ENCODE measurements around the gene DAAM2. TPM values are rescaled to one million over a fixed set of nuclear protein-coding genes. Genes with fewer than 3 reads are reported as not detected.

Gene DAAM2
- total RNA-seq, 2 experiments from 2014 or later, result not detected

DNA sequence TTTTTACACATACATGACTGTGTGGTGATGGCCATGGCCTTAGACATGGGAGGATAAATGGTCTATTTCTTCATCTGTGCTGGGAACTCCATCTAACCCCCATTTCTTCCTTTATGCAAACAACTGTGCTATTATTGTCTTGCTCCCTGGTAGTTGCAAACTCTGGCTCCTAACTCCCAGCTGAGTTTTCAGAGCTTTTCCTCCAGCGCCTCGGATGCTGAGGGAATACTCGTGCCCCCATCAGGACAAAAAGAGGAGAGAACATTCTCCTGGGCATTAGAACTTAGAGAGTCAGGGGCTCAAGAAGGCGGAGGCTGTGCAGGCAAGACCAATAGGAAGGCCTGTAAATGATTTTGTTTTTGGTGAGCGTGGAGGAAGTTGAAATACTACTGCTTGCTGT lies 2.1 kb downstream of the DAAM2 start:
- CTCF ChIA-PET, result no interaction called here

DNA sequence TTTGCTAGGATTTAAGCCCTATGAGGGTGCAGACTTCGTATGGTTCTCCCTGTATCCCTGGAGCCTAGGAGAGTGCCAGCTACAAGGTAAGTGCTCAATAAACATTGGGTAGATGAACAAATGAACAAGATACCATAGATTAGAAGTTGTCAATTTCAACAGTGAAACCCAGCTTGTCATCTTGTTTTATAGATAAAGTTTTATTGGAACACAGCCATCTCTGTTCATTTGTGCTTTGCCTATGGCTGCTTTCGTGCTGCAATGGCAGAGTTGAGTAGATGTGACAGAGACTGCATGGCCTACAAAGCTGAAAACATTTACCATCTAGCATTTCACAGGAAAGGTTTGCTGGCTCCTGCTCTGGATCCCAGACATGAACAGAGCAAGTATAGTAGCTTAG lies 5.6 kb downstream of the DAAM2 start:
- no peak overlapping the region for H3K4me3 Mint-ChIP-seq
- no peaks in the 10 kb centered on the region for H3K36me3 Mint-ChIP-seq (ENCODE audit: low read depth)
- no peaks in the 10 kb centered on the region for H3K9me3 Mint-ChIP-seq
- ChIA-PET POLR2A (no interaction called here), CTCF (no interaction called here)
- no peak overlapping the region for H3K27ac Mint-ChIP-seq
- H3K4me1 Mint-ChIP-seq, result no peaks in the 10 kb centered on the region
- peaks cover 32% of the 10 kb centered on the region for H3K27me3 Mint-ChIP-seq
- no peak for DNase-seq

More for the DNA sequence above, 2.1 kb downstream of the DAAM2 start:
- no peak overlapping the region for H3K27ac Mint-ChIP-seq
- H3K4me3 Mint-ChIP-seq, result no peak overlapping the region
- POLR2A ChIA-PET, result no interaction called here
- H3K36me3 Mint-ChIP-seq (ENCODE audit: low read depth), result no peaks in the 10 kb centered on the region
- H3K4me1 Mint-ChIP-seq, result no peaks in the 10 kb centered on the region
- DNase-seq, result no peak
- H3K9me3 Mint-ChIP-seq, result no peaks in the 10 kb centered on the region
- H3K27me3 Mint-ChIP-seq, result peaks cover 45% of the 10 kb centered on the region

DNA sequence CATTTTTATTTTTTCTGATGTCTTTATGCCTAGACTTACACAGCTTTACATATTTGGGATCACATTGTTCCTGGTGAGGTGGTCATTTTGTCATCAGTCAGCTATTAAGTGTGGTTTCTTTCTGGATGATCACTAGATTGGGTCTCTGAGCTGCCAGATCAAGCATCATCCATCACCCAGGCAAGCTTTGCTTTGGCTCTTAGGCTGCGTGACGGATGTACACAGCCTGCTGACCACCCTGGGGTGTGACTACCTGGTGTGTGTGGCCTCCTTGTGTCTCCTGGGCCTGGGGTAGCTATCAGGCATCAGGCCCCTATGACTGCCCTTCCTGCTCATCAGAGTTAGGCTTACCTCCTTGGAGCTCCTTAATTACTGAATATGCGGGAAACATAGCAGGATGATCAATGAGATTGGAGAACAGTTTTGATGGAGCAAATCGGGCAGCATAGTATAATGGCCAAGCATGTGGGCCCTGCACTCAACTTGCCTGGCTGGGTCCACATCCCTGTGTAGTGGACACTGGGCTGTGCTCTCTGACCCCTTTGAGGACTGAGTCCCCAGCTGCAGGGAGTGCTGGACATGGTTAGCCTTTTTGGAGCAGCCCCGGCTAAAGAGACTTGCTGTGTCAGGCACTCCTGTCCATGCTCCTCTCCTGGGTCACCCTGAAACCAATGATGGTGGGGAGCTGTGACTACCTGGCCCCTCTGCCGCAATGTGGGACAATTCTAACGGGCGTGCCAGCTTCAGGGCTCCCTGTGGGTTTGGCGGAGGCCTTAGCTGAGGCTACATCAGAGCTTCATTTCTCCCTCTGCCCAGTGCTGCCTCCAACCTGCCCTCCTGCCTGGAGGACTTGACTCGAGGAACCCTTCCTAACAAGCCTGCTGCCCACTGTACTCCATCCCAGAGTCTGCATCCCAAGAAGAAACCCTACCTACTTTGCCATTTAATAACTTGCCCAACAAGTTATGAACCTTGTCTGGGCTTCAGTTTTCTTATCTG lies 8.2 kb downstream of the DAAM2 start:
- Mint-ChIP-seq H3K27me3 (peaks cover 11% of the 10 kb centered on the region), H3K4me1 (no peaks in the 10 kb centered on the region), H3K27ac (no peak overlapping the region), H3K9me3 (no peaks in the 10 kb centered on the region), H3K36me3 (ENCODE audit: low read depth) (no peaks in the 10 kb centered on the region), H3K4me3 (no peak overlapping the region)
- DNase-seq, result no peak
- POLR2A ChIA-PET, result no interaction called here
- CTCF ChIA-PET, result no interaction called here

- no peak for DNase-seq
- ChIA-PET POLR2A (no interaction called here), CTCF (interaction anchor here (1.5 kb wide), 1 partner anchor 23 kb away, joined by 3 read pairs; no protein-coding TSS in a partner anchor)
- Mint-ChIP-seq H3K4me1 (no peaks in the 10 kb centered on the region), H3K27me3 (peaks cover 7% of the 10 kb centered on the region), H3K9me3 (no peaks in the 10 kb centered on the region), H3K4me3 (no peak overlapping the region), H3K27ac (no peak overlapping the region), H3K36me3 (ENCODE audit: low read depth) (no peaks in the 10 kb centered on the region)
These were observed 9.5 kb downstream of the DAAM2 start for GRCh38 chr6:39801456-39802251.

DNA sequence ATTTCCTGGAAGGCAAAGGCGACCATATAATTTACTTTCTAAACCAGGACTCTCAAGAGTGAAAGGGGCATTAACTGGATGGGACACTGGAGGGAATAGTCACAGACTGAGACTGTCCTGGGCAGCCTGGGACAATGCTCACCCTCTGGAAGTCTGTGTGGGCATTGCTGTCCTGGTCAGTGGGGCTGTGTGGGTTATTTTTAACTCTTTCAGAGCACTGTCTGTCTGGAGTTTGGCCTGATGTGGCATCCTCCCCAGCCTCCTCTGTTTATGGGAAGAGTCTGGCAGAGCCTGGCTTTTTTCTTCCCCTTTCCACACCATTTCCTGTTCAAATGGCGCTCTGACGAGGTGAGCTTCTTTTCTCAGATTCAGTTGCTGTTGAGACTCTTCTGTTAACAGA lies 11.7 kb downstream of the DAAM2 start:
- DNase-seq, result no peak
- Mint-ChIP-seq H3K4me1 (no peaks in the 10 kb centered on the region), H3K9me3 (no peaks in the 10 kb centered on the region), H3K27ac (no peak overlapping the region), H3K4me3 (no peak overlapping the region), H3K27me3 (peaks cover 10% of the 10 kb centered on the region), H3K36me3 (ENCODE audit: low read depth) (no peaks in the 10 kb centered on the region)
- ChIA-PET CTCF (no interaction called here), POLR2A (no interaction called here)

DNA sequence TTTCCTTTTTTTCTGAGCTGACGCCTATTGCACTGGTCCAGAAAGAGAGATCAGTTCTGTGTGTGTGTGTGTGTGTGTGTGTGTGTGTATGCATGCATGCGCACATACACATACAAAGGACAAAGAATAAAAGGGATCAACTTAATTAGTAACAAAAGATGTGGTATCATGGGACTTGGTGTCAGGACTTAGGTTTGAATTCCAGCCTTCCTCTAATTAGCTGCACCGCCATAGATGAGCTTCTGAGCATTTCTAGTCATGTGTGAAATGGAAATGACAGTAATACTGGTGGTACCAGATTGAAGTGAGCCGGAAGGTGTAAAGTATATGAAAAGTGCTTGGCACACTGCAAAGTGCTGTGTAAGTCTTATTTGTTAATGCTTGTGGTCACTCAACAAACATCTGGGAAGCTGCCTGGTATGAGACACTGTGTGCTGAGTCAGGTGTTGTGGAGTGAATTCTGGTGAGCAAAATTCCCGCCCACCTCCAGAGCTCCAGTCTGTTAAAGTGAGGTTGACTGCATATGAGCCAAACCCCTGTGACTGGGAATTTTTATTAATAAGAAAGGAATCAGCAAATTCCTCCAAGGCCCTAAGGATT lies 12.4 kb downstream of the DAAM2 start:
- H3K36me3 Mint-ChIP-seq (ENCODE audit: low read depth), result no peaks in the 10 kb centered on the region
- DNase-seq, result no peak
- no peaks in the 10 kb centered on the region for H3K9me3 Mint-ChIP-seq
- peaks cover 10% of the 10 kb centered on the region for H3K27me3 Mint-ChIP-seq
- H3K4me3 Mint-ChIP-seq, result no peak overlapping the region
- POLR2A ChIA-PET, result no interaction called here
- H3K4me1 Mint-ChIP-seq, result no peaks in the 10 kb centered on the region
- H3K27ac Mint-ChIP-seq, result no peak overlapping the region
- CTCF ChIA-PET, result no interaction called here

DNA sequence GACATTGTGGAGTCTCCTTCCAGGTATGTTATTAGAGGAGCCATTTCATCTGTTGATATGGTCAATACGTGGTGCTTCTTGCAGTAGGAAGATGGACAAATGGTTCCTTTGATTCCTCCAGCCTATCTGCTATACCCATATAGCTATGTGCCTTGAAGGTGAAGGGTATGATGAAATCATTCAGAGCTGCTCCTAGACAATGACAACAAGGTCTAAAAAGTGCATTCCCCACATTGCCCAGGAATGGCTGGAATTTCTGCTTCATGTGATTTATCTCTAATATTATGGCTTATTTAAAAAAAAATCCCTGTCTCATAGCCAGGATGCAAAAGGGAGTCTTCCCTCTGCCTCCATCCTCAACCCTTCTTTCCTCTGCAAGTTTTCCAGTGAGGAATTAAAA lies 14.1 kb downstream of the DAAM2 start:
- Mint-ChIP-seq H3K9me3 (no peaks in the 10 kb centered on the region), H3K36me3 (ENCODE audit: low read depth) (no peaks in the 10 kb centered on the region), H3K4me1 (no peaks in the 10 kb centered on the region), H3K27ac (no peak overlapping the region), H3K27me3 (peaks cover 14% of the 10 kb centered on the region), H3K4me3 (no peak overlapping the region)
- ChIA-PET CTCF (no interaction called here), POLR2A (interaction anchor here (0.6 kb wide), 1 partner anchor 247 kb away, joined by 3 read pairs; no protein-coding TSS in a partner anchor)
- no peak for DNase-seq

- POLR2A ChIA-PET, result no interaction called here
These were observed 16.2 kb downstream of the DAAM2 start for GRCh38 chr6:39808346-39808745.

GRCh38 chr6:39808964-39809363 lies 16.8 kb downstream of the DAAM2 start:
- DNase-seq, result no peak
- ChIA-PET POLR2A (no interaction called here), CTCF (no interaction called here)
- Mint-ChIP-seq H3K4me1 (no peaks in the 10 kb centered on the region), H3K36me3 (ENCODE audit: low read depth) (no peaks in the 10 kb centered on the region), H3K9me3 (no peaks in the 10 kb centered on the region), H3K27me3 (peaks cover 13% of the 10 kb centered on the region), H3K4me3 (no peak overlapping the region), H3K27ac (no peak overlapping the region)

More at GRCh38 chr6:39808346-39808745, 16.2 kb downstream of the DAAM2 start:
- no peaks in the 10 kb centered on the region for H3K4me1 Mint-ChIP-seq
- H3K4me3 Mint-ChIP-seq, result no peak overlapping the region
- no peaks in the 10 kb centered on the region for H3K36me3 Mint-ChIP-seq (ENCODE audit: low read depth)
- no peaks in the 10 kb centered on the region for H3K9me3 Mint-ChIP-seq
- H3K27me3 Mint-ChIP-seq, result peaks cover 13% of the 10 kb centered on the region
- H3K27ac Mint-ChIP-seq, result no peak overlapping the region
- CTCF ChIA-PET, result no interaction called here
- no peak for DNase-seq

DNA sequence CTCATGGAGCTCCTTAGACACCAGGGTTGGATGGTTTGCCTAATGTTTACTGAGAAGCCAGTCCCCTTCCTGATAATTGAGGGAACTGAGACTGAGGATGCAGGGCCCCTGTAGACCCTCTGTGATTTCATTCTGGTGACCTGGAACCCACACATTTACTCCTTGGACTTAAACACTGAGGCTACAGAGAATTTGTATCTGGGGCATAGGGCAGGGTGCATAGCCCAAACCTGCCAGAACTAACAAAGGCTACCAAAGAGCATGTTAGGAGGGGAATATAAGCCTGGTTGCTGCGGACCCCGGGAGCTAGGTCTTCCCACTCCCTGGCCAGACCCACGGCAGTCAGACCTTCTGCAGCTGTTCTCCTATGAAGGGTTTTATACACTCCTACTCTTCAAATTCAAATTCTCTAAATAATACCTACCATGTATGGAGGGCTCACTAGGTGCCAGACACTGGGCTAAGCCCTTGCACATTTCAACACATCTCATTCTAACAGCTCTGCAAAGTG lies 19.7 kb downstream of the DAAM2 start:
- ChIA-PET CTCF (no interaction called here), POLR2A (no interaction called here)
- no peak overlapping the region for H3K4me3 Mint-ChIP-seq
- no peaks in the 10 kb centered on the region for H3K4me1 Mint-ChIP-seq
- peaks cover 7% of the 10 kb centered on the region for H3K27me3 Mint-ChIP-seq
- H3K9me3 Mint-ChIP-seq, result no peaks in the 10 kb centered on the region
- DNase-seq, result no peak
- no peak overlapping the region for H3K27ac Mint-ChIP-seq
- H3K36me3 Mint-ChIP-seq (ENCODE audit: low read depth), result no peaks in the 10 kb centered on the region

DNA sequence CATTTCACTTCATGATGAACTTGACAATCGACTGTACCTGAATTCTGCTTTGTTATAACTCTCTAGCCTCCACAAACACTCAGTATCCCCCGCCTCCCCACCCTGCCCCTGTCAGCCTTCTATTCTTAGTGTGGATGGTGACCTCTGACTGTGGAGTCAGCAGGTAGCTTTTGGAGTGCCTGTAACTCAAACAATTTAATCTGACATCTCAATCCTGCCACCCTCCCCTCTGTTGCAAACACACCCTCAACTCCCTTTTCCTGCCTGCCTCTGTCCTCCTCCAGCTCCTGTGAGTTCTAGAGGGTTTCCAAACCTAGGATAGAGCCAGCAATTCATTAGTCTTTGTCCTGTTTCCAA lies 20.3 kb downstream of the DAAM2 start:
- Mint-ChIP-seq H3K4me1 (no peaks in the 10 kb centered on the region), H3K36me3 (ENCODE audit: low read depth) (no peaks in the 10 kb centered on the region), H3K9me3 (no peaks in the 10 kb centered on the region), H3K27me3 (peaks cover 5% of the 10 kb centered on the region), H3K27ac (no peak overlapping the region), H3K4me3 (no peak overlapping the region)
- no peak for DNase-seq
- CTCF ChIA-PET, result no interaction called here
- POLR2A ChIA-PET, result no interaction called here

DNA sequence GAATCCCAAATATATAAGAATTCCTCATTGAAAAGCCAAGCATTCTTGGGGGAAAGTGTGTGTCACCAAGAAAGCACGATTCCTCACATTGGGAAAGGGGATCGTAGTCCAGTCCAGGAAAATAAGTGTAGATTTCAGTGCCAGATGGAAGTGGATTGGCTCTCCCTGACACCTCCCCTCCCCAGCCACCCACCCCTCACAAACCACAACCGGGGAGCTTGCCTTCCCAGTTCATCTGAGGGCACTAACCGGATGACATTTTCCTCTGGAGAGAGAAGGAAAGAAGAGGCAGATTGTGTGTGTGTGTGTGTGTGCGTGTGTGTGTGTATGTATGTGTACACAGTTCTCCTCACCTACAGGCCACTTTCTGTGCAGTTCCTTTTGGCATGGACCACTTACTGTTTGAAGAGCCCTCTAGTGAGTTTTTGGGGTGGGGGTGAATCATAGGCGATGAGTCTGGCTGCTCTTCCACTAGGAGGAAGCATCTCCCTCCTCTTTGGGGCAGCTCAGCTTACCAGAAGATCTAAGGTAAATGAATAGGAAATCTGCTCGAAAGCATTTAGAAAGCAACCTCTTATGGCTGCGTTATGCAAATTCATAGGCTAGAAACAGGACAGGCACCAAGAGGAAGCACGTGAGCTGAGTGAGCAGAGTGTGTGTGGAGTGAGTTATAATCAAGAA lies 20.8 kb downstream of the DAAM2 start:
- H3K27me3 Mint-ChIP-seq, result peaks cover 5% of the 10 kb centered on the region
- ChIA-PET CTCF (no interaction called here), POLR2A (no interaction called here)

More for the DNA sequence above, 20.8 kb downstream of the DAAM2 start:
- Mint-ChIP-seq H3K9me3 (no peaks in the 10 kb centered on the region), H3K27ac (no peak overlapping the region), H3K36me3 (ENCODE audit: low read depth) (no peaks in the 10 kb centered on the region), H3K4me3 (no peak overlapping the region), H3K4me1 (no peaks in the 10 kb centered on the region)
- DNase-seq, result no peak

Measured in activated CD4-positive, alpha-beta T cell treated with anti-CD3 and anti-CD28 coated beads, Interleukin-2, amount 10 ng/mL, durations not matched to agents 7 days and 5 days (primary cell).